ENCODE data around the gene SLC32A1.

The SLC32A1 gene

GRCh38 chr20:38692436-38693411 lies 31.6 kb upstream of the SLC32A1 start:
- H3K9me3 ChIP-seq (ENCODE audit: low read depth, low read length): no peaks in the 10 kb centered on the region
- no peak overlapping the region for H3K9ac ChIP-seq (ENCODE audit: insufficient read length)
- H3K36me3 ChIP-seq (ENCODE audit: insufficient read depth, low read length): no peaks in the 10 kb centered on the region
- H3K27ac ChIP-seq: no peak overlapping the region
- no peak overlapping the region for H3K4me3 ChIP-seq
- TF ChIP-seq FOXP2 (optimal IDR thresholded peaks at IDR 0.05; ENCODE audit: control extremely low read depth, extremely low read length, insufficient read depth) (no peak), POLR2AphosphoS5 (IDR thresholded peaks at IDR 0.05; ENCODE audit: borderline replicate concordance, low read depth, low read length) (no peak), EZH2 (IDR thresholded peaks at IDR 0.05) (no peak)
- DNase-seq (ENCODE audit: low read depth, low spot score): peak; percentile 56

GRCh38 chr20:38697306-38697705 lies 27.0 kb upstream of the SLC32A1 start:
- no peak overlapping the region for H3K9ac ChIP-seq (ENCODE audit: insufficient read length)
- no peak overlapping the region for H3K4me3 ChIP-seq
- H3K27ac ChIP-seq: no peak overlapping the region
- TF ChIP-seq FOXP2 (optimal IDR thresholded peaks at IDR 0.05; ENCODE audit: control extremely low read depth, extremely low read length, insufficient read depth) (no peak), EZH2 (IDR thresholded peaks at IDR 0.05) (no peak), POLR2AphosphoS5 (IDR thresholded peaks at IDR 0.05; ENCODE audit: borderline replicate concordance, low read depth, low read length) (no peak)
- no peak for DNase-seq (ENCODE audit: low read depth, low spot score)
- no peaks in the 10 kb centered on the region for H3K36me3 ChIP-seq (ENCODE audit: insufficient read depth, low read length)
- no peaks in the 10 kb centered on the region for H3K9me3 ChIP-seq (ENCODE audit: low read depth, low read length)

GRCh38 chr20:38698541-38698940 lies 25.7 kb upstream of the SLC32A1 start:
- TF ChIP-seq FOXP2 (optimal IDR thresholded peaks at IDR 0.05; ENCODE audit: control extremely low read depth, extremely low read length, insufficient read depth) (no peak), EZH2 (IDR thresholded peaks at IDR 0.05) (no peak), POLR2AphosphoS5 (IDR thresholded peaks at IDR 0.05; ENCODE audit: borderline replicate concordance, low read depth, low read length) (no peak)
- DNase-seq (ENCODE audit: low read depth, low spot score): no peak

GRCh38 chr20:38700141-38700540 lies 24.1 kb upstream of the SLC32A1 start:
- no peak for TF ChIP-seq POLR2AphosphoS5 (IDR thresholded peaks at IDR 0.05; ENCODE audit: borderline replicate concordance, low read depth, low read length)
- no peak for TF ChIP-seq EZH2 (IDR thresholded peaks at IDR 0.05)
- no peak for TF ChIP-seq FOXP2 (optimal IDR thresholded peaks at IDR 0.05; ENCODE audit: control extremely low read depth, extremely low read length, insufficient read depth)
- Histone ChIP-seq H3K36me3 (ENCODE audit: insufficient read depth, low read length) (no peaks in the 10 kb centered on the region), H3K9ac (ENCODE audit: insufficient read length) (no peak overlapping the region), H3K27ac (no peak overlapping the region), H3K4me3 (no peak overlapping the region), H3K9me3 (ENCODE audit: low read depth, low read length) (no peaks in the 10 kb centered on the region)
- no peak for DNase-seq (ENCODE audit: low read depth, low spot score)

More at GRCh38 chr20:38698541-38698940, 25.7 kb upstream of the SLC32A1 start:
- no peaks in the 10 kb centered on the region for H3K9me3 ChIP-seq (ENCODE audit: low read depth, low read length)
- no peak overlapping the region for H3K9ac ChIP-seq (ENCODE audit: insufficient read length)
- no peak overlapping the region for H3K4me3 ChIP-seq
- H3K27ac ChIP-seq: no peak overlapping the region
- no peaks in the 10 kb centered on the region for H3K36me3 ChIP-seq (ENCODE audit: insufficient read depth, low read length)

- H3K4me3 ChIP-seq: no peak overlapping the region
- H3K27ac ChIP-seq: no peak overlapping the region
- TF ChIP-seq EZH2 (IDR thresholded peaks at IDR 0.05) (no peak), FOXP2 (optimal IDR thresholded peaks at IDR 0.05; ENCODE audit: control extremely low read depth, extremely low read length, insufficient read depth) (no peak), POLR2AphosphoS5 (IDR thresholded peaks at IDR 0.05; ENCODE audit: borderline replicate concordance, low read depth, low read length) (no peak)
- no peaks in the 10 kb centered on the region for H3K9me3 ChIP-seq (ENCODE audit: low read depth, low read length)
- H3K36me3 ChIP-seq (ENCODE audit: insufficient read depth, low read length): no peaks in the 10 kb centered on the region
- H3K9ac ChIP-seq (ENCODE audit: insufficient read length): no peak overlapping the region
- no peak for DNase-seq (ENCODE audit: low read depth, low spot score)
Observed at GRCh38 chr20:38700926-38701325, 23.4 kb upstream of the SLC32A1 start.

GRCh38 chr20:38703526-38703925 lies 20.8 kb upstream of the SLC32A1 start:
- H3K9me3 ChIP-seq (ENCODE audit: low read depth, low read length): no peaks in the 10 kb centered on the region
- no peaks in the 10 kb centered on the region for H3K36me3 ChIP-seq (ENCODE audit: insufficient read depth, low read length)
- H3K27ac ChIP-seq: no peak overlapping the region
- TF ChIP-seq EZH2 (IDR thresholded peaks at IDR 0.05): no peak
- H3K4me3 ChIP-seq: no peak overlapping the region
- no peak overlapping the region for H3K9ac ChIP-seq (ENCODE audit: insufficient read length)
- DNase-seq (ENCODE audit: low read depth, low spot score): no peak

- DNase-seq (ENCODE audit: low read depth, low spot score): no peak
- Histone ChIP-seq H3K36me3 (ENCODE audit: insufficient read depth, low read length) (no peaks in the 10 kb centered on the region), H3K9ac (ENCODE audit: insufficient read length) (no peak overlapping the region), H3K27ac (no peak overlapping the region), H3K4me3 (no peak overlapping the region), H3K9me3 (ENCODE audit: low read depth, low read length) (no peaks in the 10 kb centered on the region)
- TF ChIP-seq EZH2 (IDR thresholded peaks at IDR 0.05) (no peak), POLR2AphosphoS5 (IDR thresholded peaks at IDR 0.05; ENCODE audit: borderline replicate concordance, low read depth, low read length) (no peak), FOXP2 (optimal IDR thresholded peaks at IDR 0.05; ENCODE audit: control extremely low read depth, extremely low read length, insufficient read depth) (no peak)
Observed at GRCh38 chr20:38704136-38704535, 20.1 kb upstream of the SLC32A1 start.

- TF ChIP-seq EZH2 (IDR thresholded peaks at IDR 0.05) (no peak), FOXP2 (optimal IDR thresholded peaks at IDR 0.05; ENCODE audit: control extremely low read depth, extremely low read length, insufficient read depth) (no peak)
- H3K9me3 ChIP-seq (ENCODE audit: low read depth, low read length): no peaks in the 10 kb centered on the region
- no peak for DNase-seq (ENCODE audit: low read depth, low spot score)
- no peak overlapping the region for H3K9ac ChIP-seq (ENCODE audit: insufficient read length)
- H3K4me3 ChIP-seq: no peak overlapping the region
- H3K27ac ChIP-seq: no peak overlapping the region
- no peaks in the 10 kb centered on the region for H3K36me3 ChIP-seq (ENCODE audit: insufficient read depth, low read length)
Observed at GRCh38 chr20:38706509-38706908, 17.8 kb upstream of the SLC32A1 start.

- Histone ChIP-seq H3K27ac (no peak overlapping the region), H3K9ac (ENCODE audit: insufficient read length) (no peak overlapping the region), H3K4me3 (no peak overlapping the region), H3K9me3 (ENCODE audit: low read depth, low read length) (no peaks in the 10 kb centered on the region), H3K36me3 (ENCODE audit: insufficient read depth, low read length) (no peaks in the 10 kb centered on the region)
- no peak for DNase-seq (ENCODE audit: low read depth, low spot score)
- TF ChIP-seq EZH2 (IDR thresholded peaks at IDR 0.05): no peak
- no peak for TF ChIP-seq POLR2AphosphoS5 (IDR thresholded peaks at IDR 0.05; ENCODE audit: borderline replicate concordance, low read depth, low read length)
- TF ChIP-seq FOXP2 (optimal IDR thresholded peaks at IDR 0.05; ENCODE audit: control extremely low read depth, extremely low read length, insufficient read depth): no peak
Observed at GRCh38 chr20:38714308-38714707, 10.0 kb upstream of the SLC32A1 start.
